Measurements from ENCODE around the gene STN1. TPM values are rescaled to one million over a fixed set of nuclear protein-coding genes. Genes with fewer than 3 reads are reported as not detected.
A peak's percentile ranks its signal among the peaks of the same experiment; 100 is the strongest.

STN1 gene
- total RNA-seq, 2 donors from 2014 or later = 16.6 to 18.3 TPM

- H3K9me3 ChIP-seq = no peaks in the 10 kb centered on the region
- intact Hi-C loops (cut with DNase I) = loop anchor here (10.0 kb wide), 1 partner anchor 319 kb away; no protein-coding TSS in a partner anchor
- H3K27me3 ChIP-seq = no peaks in the 10 kb centered on the region
- TF ChIP-seq, protein P1, sequence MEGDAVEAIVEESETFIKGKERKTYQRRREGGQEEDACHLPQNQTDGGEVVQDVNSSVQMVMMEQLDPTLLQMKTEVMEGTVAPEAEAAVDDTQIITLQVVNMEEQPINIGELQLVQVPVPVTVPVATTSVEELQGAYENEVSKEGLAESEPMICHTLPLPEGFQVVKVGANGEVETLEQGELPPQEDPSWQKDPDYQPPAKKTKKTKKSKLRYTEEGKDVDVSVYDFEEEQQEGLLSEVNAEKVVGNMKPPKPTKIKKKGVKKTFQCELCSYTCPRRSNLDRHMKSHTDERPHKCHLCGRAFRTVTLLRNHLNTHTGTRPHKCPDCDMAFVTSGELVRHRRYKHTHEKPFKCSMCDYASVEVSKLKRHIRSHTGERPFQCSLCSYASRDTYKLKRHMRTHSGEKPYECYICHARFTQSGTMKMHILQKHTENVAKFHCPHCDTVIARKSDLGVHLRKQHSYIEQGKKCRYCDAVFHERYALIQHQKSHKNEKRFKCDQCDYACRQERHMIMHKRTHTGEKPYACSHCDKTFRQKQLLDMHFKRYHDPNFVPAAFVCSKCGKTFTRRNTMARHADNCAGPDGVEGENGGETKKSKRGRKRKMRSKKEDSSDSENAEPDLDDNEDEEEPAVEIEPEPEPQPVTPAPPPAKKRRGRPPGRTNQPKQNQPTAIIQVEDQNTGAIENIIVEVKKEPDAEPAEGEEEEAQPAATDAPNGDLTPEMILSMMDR (IDR thresholded peaks at IDR 0.05) = no peak
- no peaks in the 10 kb centered on the region for H3K36me3 ChIP-seq
- no peak overlapping the region for H3K9ac ChIP-seq (ENCODE audit: low read depth in 2 of 2, low read length in 2 of 2)
- peaks cover 2% of the 10 kb centered on the region for H3K4me1 ChIP-seq
- H3K4me3 ChIP-seq = no peak overlapping the region
- no peak for DNase-seq
- no peak overlapping the region for H3K27ac ChIP-seq
Measured at GRCh38 chr10:103885617-103886016, 32.4 kb downstream of the STN1 start.

DNA sequence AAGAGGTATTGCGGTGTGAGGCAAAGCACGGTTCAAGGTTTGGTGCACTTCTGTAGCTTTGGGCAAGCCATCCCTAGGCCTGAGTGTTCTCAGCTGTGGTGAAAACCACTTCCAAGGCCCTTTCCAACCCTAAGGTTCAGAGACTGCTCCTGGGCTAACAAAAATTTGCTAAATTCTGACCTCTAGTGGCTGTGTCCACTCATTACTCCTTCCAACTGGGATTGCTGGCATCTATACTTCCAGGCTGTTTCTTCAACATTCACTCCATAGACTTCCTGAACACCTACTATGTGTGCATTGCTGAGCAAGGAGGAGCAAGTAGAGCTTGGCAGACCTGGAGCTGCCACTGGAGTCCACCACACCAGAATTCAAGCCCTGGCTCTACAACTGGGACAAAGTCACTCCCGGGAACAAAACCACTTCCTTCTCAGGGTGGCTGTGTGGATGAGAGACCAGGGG is 33.3 kb downstream of the STN1 start:
- H3K9ac ChIP-seq (ENCODE audit: low read depth in 2 of 2, low read length in 2 of 2) = no peak overlapping the region
- DNase-seq = peak; percentile 56
- H3K27ac ChIP-seq = no peak overlapping the region
- H3K4me1 ChIP-seq = no peaks in the 10 kb centered on the region
- intact Hi-C loops (cut with DNase I) = loop anchor here (5.0 to 10.0 kb wide), 2 partner anchors 172 to 320 kb away; no protein-coding TSS in a partner anchor
- H3K9me3 ChIP-seq = no peaks in the 10 kb centered on the region
- TF ChIP-seq, protein P1 (IDR thresholded peaks at IDR 0.05) = peak; percentile 67
- no peaks in the 10 kb centered on the region for H3K27me3 ChIP-seq
- no peaks in the 10 kb centered on the region for H3K36me3 ChIP-seq
- no peak overlapping the region for H3K4me3 ChIP-seq

GRCh38 chr10:103882285-103883007 is 35.5 kb downstream of the STN1 start:
- Histone ChIP-seq H3K4me1 (no peaks in the 10 kb centered on the region), H3K9me3 (no peaks in the 10 kb centered on the region), H3K4me3 (no peak overlapping the region), H3K27me3 (no peaks in the 10 kb centered on the region), H3K36me3 (no peaks in the 10 kb centered on the region), H3K27ac (no peak overlapping the region), H3K9ac (ENCODE audit: low read depth in 2 of 2, low read length in 2 of 2) (no peak overlapping the region)
- TF ChIP-seq, protein P1 (IDR thresholded peaks at IDR 0.05) = no peak
- no peak for DNase-seq
- intact Hi-C loops (cut with DNase I) = loop anchor here (5.0 to 10.0 kb wide), 2 partner anchors 170 to 322 kb away; no protein-coding TSS in a partner anchor

DNA sequence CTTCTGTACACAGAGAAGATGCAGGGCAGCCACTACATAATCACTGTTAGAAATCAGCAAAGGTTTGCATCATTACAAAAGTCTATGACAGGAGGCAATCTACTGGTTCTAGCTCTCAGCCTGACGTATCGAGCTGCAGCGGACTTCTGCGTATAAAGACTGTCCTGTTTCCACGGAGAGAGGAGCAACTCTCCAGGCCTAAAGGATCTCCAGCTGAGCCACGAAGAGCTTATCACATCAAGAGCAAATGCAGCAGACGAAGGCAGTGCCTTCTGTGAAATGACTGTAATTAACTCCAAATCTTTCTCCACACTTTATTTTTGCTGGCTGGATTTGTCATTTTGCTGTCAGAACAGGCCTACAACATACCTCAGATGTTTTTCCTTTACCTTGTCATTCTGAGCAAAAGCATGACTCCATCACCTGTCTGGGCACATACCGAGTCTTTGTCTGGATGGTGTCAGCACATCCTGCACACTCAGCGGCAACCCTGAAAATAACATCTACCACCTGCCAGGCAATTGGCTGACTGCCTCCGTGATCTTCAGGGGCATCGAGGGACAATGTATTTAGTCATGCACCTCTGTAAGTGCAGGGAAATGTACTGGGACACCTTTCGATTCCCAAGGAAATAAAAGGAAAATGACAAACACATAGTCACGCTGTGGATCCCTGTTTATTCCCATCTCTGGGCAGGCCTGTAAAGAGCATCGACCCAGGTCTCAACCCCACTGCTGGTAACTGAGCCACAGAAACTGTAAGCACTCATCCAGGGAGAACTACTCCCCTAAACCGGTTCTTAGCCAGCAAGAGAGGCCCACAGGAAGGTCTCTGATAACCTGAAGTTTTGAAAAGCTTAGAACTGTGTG is 36.3 kb downstream of the STN1 start:
- Histone ChIP-seq H3K36me3 (no peaks in the 10 kb centered on the region), H3K4me1 (no peaks in the 10 kb centered on the region), H3K9ac (ENCODE audit: low read depth in 2 of 2, low read length in 2 of 2) (no peak overlapping the region), H3K9me3 (no peaks in the 10 kb centered on the region), H3K27me3 (no peaks in the 10 kb centered on the region), H3K27ac (no peak overlapping the region), H3K4me3 (no peak overlapping the region)
- TF ChIP-seq, protein P1 (IDR thresholded peaks at IDR 0.05) = no peak
- intact Hi-C loops (cut with DNase I) = loop anchor here (5.0 to 10.0 kb wide), 2 partner anchors 169 to 323 kb away; no protein-coding TSS in a partner anchor
- DNase-seq = no peak

DNA sequence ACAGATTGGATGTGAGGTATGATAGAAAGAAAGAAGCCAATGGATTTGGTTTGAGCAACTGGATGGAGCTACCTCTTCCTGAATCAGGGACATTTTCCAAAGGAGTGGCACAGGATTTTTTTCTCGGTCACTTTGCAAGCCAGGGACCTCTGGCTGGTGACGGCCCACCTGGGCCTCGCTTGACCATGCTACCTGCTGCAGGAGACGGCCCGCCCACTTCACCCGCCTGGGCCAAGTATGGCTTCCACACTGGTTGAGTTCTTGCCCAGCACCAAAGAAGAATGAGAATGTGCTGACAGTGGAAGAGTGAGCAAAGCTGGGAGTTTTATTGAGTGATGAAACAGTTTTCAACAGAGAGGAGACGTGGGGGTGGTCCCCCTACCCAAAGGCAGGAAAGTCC is 38.2 kb downstream of the STN1 start:
- TF ChIP-seq, protein P1 (IDR thresholded peaks at IDR 0.05) = no peak
- no peak overlapping the region for H3K27ac ChIP-seq
- no peaks in the 10 kb centered on the region for H3K4me1 ChIP-seq
- H3K9me3 ChIP-seq = no peaks in the 10 kb centered on the region
- no peak for DNase-seq
- intact Hi-C loops (cut with DNase I) = loop anchor here (5.0 to 10.0 kb wide), 2 partner anchors 168 to 325 kb away; no protein-coding TSS in a partner anchor
- no peaks in the 10 kb centered on the region for H3K27me3 ChIP-seq
- H3K4me3 ChIP-seq = no peak overlapping the region
- no peak overlapping the region for H3K9ac ChIP-seq (ENCODE audit: low read depth in 2 of 2, low read length in 2 of 2)
- H3K36me3 ChIP-seq = no peaks in the 10 kb centered on the region

All from colonic mucosa (tissue), 4 donors.